Measurements from ENCODE around the gene NDUFV2.

- TF ChIP-seq CTCF (conservative IDR thresholded peaks at IDR 0.05) (no peak), EZH2 (IDR thresholded peaks at IDR 0.05; ENCODE audit: low read depth) (no peak)
Measured at GRCh38 chr18:9120796-9121195, 18.3 kb downstream of the NDUFV2 start.

All from PC-9 (cell line).